A673 (cell line): ENCODE measurements around the gene MOGAT3. TPM values are rescaled to one million over a fixed set of nuclear protein-coding genes. Genes with fewer than 3 reads are reported as not detected.
"Not testable (repeated sequence)": the region's sequence is repeated elsewhere in the genome, so short reads cannot be mapped to it uniquely, and the experiment has no call there.

ENCODE experiments used
- BruUV-seq: library from RNA; stranded (reverse); fragments of 400-500 nt; replicated peaks from 2 replicates; lab custom pipeline; 2021; lab: Mats Ljungman, UMichigan
- CTCF ChIA-PET: fragments of 300-600 bp; sonication (Branson Sonifier 250); formaldehyde crosslinking; loops from one replicate; lab custom pipeline; 2022; ENCODE audit warnings: antibody characterized with exemption; lab: Charles Lee
- POLR2A ChIA-PET: fragments of 300-600 bp; sonication (Branson Sonifier 250); formaldehyde crosslinking; loops from one replicate; lab custom pipeline; 2022; ENCODE audit warnings: antibody characterized with exemption; ENCODE audit not compliant: low non-redundant PET; lab: Charles Lee
- DNase-seq: peaks from one replicate; pipeline ENCODE4 v3.0.0-alpha.2; 2015; ENCODE audit warnings: low spot score
- H3K27ac ChIP-seq: fragments of 200-600 bp; sonication (generic); 2 replicates; pipeline ENCODE4 v1.5.1; 2016; ENCODE audit warnings: mixed run types, low read depth, mild to moderate bottlenecking, mixed read lengths, antibody characterized with exemption, low read length; ENCODE audit not compliant: poor library complexity, severe bottlenecking
- H3K27me3 ChIP-seq: fragments of 200-600 bp; sonication (generic); replicated peaks from 2 replicates; pipeline ENCODE4 v1.6.1; 2017; ENCODE audit warnings: mixed run types, low read depth, mild to moderate bottlenecking, mixed read lengths, antibody characterized with exemption, low read length; ENCODE audit not compliant: insufficient read depth, poor library complexity
- H3K36me3 ChIP-seq: fragments of 200-600 bp; sonication (generic); 2 replicates; pipeline ENCODE4 v1.6.1; 2016; ENCODE audit warnings: mixed run types, mild to moderate bottlenecking, mixed read lengths, antibody characterized with exemption, low read length; ENCODE audit not compliant: insufficient read depth, poor library complexity, severe bottlenecking
- H3K4me1 ChIP-seq: fragments of 200-600 bp; sonication (generic); 2 replicates; pipeline ENCODE4 v1.6.1; 2017; ENCODE audit warnings: mixed run types, mild to moderate bottlenecking, mixed read lengths, antibody characterized with exemption, low read length; ENCODE audit not compliant: insufficient read depth, poor library complexity, severe bottlenecking
- H3K4me3 ChIP-seq: fragments of 200-600 bp; sonication (generic); 2 replicates; pipeline ENCODE4 v1.5.1; 2016; ENCODE audit warnings: low read depth, mixed run types, mild to moderate bottlenecking, mixed read lengths, low read length; ENCODE audit not compliant: poor library complexity, severe bottlenecking
- H3K9me3 ChIP-seq: fragments of 200-600 bp; sonication (generic); 2 replicates; pipeline ENCODE4 v1.6.1; 2016; ENCODE audit warnings: mixed run types, low read depth, mild to moderate bottlenecking, mixed read lengths, antibody characterized with exemption, low read length; ENCODE audit not compliant: poor library complexity, severe bottlenecking
- EZH2 ChIP-seq: fragments of 200-600 bp; sonication (generic); IDR thresholded peaks from 2 replicates; pipeline ENCODE4 v1.6.1; 2017; ENCODE audit warnings: borderline replicate concordance, low read depth, mild to moderate bottlenecking, mixed read lengths, antibody characterized with exemption, low read length; ENCODE audit not compliant: poor library complexity, severe bottlenecking
- intact Hi-C: fragments of 100-400 bp; cut with micrococcal nuclease; formaldehyde crosslinking; loops from one replicate; pipeline ENCODE4 v1.10.0; 2022; ENCODE audit not compliant: unreplicated experiment
- total RNA-seq: library from RNA; stranded (reverse); gene quantifications from 2 replicates; pipeline ENCODE4 v1.2.3, GENCODE V29; 2021
- TF ChIP-seq, protein P1 (sequence below): fragments of 300-800, 200-600 bp; sonication (generic); conservative IDR thresholded peaks from 2 replicates; pipeline ENCODE4 v1.5.1; 2017; ENCODE audit warnings: low read depth, mild to moderate bottlenecking, antibody characterized with exemption, low read length, moderate library complexity, mixed read lengths

MOGAT3 gene
- total RNA-seq, 1 experiment from 2014 or later, result not detected

- H3K27me3 ChIP-seq, result no peaks in the 10 kb centered on the region
- ChIA-PET CTCF (no interaction called here), POLR2A (no interaction called here)
- no peak for DNase-seq
- H3K4me1 ChIP-seq, result no peaks in the 10 kb centered on the region
- H3K4me3 ChIP-seq, result no peak overlapping the region
- BruUV-seq, result no TSS peak
- H3K36me3 ChIP-seq, result peaks cover 9% of the 10 kb centered on the region
- H3K27ac ChIP-seq, result no peak overlapping the region
- intact Hi-C loops, result no loop called here
- H3K9me3 ChIP-seq, result no peaks in the 10 kb centered on the region
- TF ChIP-seq, protein P1, sequence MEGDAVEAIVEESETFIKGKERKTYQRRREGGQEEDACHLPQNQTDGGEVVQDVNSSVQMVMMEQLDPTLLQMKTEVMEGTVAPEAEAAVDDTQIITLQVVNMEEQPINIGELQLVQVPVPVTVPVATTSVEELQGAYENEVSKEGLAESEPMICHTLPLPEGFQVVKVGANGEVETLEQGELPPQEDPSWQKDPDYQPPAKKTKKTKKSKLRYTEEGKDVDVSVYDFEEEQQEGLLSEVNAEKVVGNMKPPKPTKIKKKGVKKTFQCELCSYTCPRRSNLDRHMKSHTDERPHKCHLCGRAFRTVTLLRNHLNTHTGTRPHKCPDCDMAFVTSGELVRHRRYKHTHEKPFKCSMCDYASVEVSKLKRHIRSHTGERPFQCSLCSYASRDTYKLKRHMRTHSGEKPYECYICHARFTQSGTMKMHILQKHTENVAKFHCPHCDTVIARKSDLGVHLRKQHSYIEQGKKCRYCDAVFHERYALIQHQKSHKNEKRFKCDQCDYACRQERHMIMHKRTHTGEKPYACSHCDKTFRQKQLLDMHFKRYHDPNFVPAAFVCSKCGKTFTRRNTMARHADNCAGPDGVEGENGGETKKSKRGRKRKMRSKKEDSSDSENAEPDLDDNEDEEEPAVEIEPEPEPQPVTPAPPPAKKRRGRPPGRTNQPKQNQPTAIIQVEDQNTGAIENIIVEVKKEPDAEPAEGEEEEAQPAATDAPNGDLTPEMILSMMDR, result no peak
- no peak for TF ChIP-seq EZH2
Measured at GRCh38 chr7:101207459-101207858, 6.6 kb upstream of the MOGAT3 start.

GRCh38 chr7:101206665-101207042, 5.8 kb upstream of the MOGAT3 start:
- BruUV-seq, result no TSS peak

GRCh38 chr7:101205901-101206664, 5.2 kb upstream of the MOGAT3 start:
- BruUV-seq, result no TSS peak
- TF ChIP-seq, protein P1, result no peak
- TF ChIP-seq EZH2, result no peak
- DNase-seq, result no peak
- POLR2A ChIA-PET, result no interaction called here
- H3K9me3 ChIP-seq, result no peaks in the 10 kb centered on the region
- H3K4me1 ChIP-seq, result no peaks in the 10 kb centered on the region
- peaks cover 5% of the 10 kb centered on the region for H3K36me3 ChIP-seq
- H3K4me3 ChIP-seq, result no peak overlapping the region
- intact Hi-C loops, result no loop called here
- no peaks in the 10 kb centered on the region for H3K27me3 ChIP-seq
- CTCF ChIA-PET, result interaction anchor here (0.7 kb wide), 1 partner anchor 111 kb away, joined by 3 read pairs; no protein-coding TSS in a partner anchor
- no peak overlapping the region for H3K27ac ChIP-seq

More at GRCh38 chr7:101206665-101207042, 5.8 kb upstream of the MOGAT3 start:
- ChIA-PET CTCF (no interaction called here), POLR2A (no interaction called here)
- Histone ChIP-seq H3K4me3 (no peak overlapping the region), H3K4me1 (no peaks in the 10 kb centered on the region), H3K27ac (no peak overlapping the region), H3K36me3 (peaks cover 9% of the 10 kb centered on the region), H3K27me3 (no peaks in the 10 kb centered on the region), H3K9me3 (no peaks in the 10 kb centered on the region)
- no peak for DNase-seq
- TF ChIP-seq, protein P1, result no peak
- TF ChIP-seq EZH2, result no peak
- intact Hi-C loops, result no loop called here

- H3K27ac ChIP-seq, DNase-seq, BruUV-seq, H3K4me1 ChIP-seq, H3K36me3 ChIP-seq, H3K4me3 ChIP-seq, intact Hi-C loops, H3K27me3 ChIP-seq, H3K9me3 ChIP-seq: not testable (repeated sequence)
- CTCF ChIA-PET, result interaction anchor here (0.7 kb wide), 1 partner anchor 564 kb away, joined by 6 read pairs; no protein-coding TSS in a partner anchor
- POLR2A ChIA-PET, result interaction anchor here (0.6 kb wide), 1 partner anchor 9 kb away, joined by 3 read pairs; no protein-coding TSS in a partner anchor
Measured at GRCh38 chr7:101203740-101204738, 3.2 kb upstream of the MOGAT3 start.
